ENCODE data around the gene INPPL1. TPM values are rescaled to one million over a fixed set of nuclear protein-coding genes. Genes with fewer than 3 reads are reported as not detected.

Gene INPPL1
- polyA plus RNA-seq, 1 donor (not counting 4 experiments of a cell fraction or from before 2014, with no cell fraction given), result 44.0 TPM

DNA sequence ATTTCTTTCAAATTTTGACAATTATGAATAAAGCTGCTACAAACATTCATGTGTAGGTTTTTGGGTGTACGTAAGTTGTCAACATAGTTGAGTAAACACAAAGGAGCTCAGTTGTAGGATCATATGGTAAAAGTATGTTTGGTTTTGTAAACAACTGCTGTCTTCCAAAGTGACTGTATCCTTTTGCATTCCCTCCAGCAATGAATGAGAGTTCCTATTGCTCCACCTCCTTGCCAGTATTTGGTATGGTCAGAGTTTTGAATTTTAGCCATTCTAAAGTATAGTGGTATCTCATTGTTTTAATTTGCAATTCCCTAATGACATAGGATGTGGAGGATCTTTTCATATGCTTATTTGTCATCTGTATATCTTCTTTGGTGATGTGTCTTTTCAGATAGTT lies 47.4 kb downstream of the INPPL1 start:
- Histone ChIP-seq H3K27ac (ENCODE audit: control insufficient read depth, insufficient read depth, low read length) (no peak overlapping the region), H3K4me3 (ENCODE audit: control insufficient read depth in 2 of 3, extremely low read depth in 1 of 3, insufficient read depth in 2 of 3, low read depth in 1 of 3, low read length in 3 of 3) (no peak overlapping the region), H2AFZ (ENCODE audit: control insufficient read depth, low read length) (no peak overlapping the region), H3K9me1 (ENCODE audit: control insufficient read depth, extremely low read depth, insufficient read depth, low read length) (no peaks in the 10 kb centered on the region), H3K79me2 (ENCODE audit: control insufficient read depth, insufficient read depth, low read length) (no peaks in the 10 kb centered on the region), H4K20me1 (ENCODE audit: control insufficient read depth, extremely low read depth, insufficient read depth, low read length) (no peaks in the 10 kb centered on the region), H3K36me3 (ENCODE audit: control insufficient read depth in 2 of 2, extremely low read depth in 1 of 2, insufficient read depth in 2 of 2, low read length in 2 of 2) (no peaks in the 10 kb centered on the region), H3K9me3 (ENCODE audit: control insufficient read depth, low read depth, low read length) (no peaks in the 10 kb centered on the region), H3K9ac (ENCODE audit: control insufficient read depth, extremely low read depth, insufficient read depth, low read length) (no peak overlapping the region), H3K27me3 (ENCODE audit: control insufficient read depth, extremely low read depth, insufficient read depth, low read length) (no peaks in the 10 kb centered on the region), H3K4me2 (ENCODE audit: control insufficient read depth, extremely low read depth, insufficient read depth, low read depth, low read length) (no peak overlapping the region), H3K4me1 (ENCODE audit: control insufficient read depth, extremely low read depth, insufficient read depth, low read length) (no peaks in the 10 kb centered on the region)
- FAIRE-seq (no peak), DNase-seq (ENCODE audit: low read depth, low spot score) (no peak)
- TF ChIP-seq EZH2 (IDR thresholded peaks at IDR 0.05; ENCODE audit: low read length), result no peak
- TF ChIP-seq, protein P1, sequence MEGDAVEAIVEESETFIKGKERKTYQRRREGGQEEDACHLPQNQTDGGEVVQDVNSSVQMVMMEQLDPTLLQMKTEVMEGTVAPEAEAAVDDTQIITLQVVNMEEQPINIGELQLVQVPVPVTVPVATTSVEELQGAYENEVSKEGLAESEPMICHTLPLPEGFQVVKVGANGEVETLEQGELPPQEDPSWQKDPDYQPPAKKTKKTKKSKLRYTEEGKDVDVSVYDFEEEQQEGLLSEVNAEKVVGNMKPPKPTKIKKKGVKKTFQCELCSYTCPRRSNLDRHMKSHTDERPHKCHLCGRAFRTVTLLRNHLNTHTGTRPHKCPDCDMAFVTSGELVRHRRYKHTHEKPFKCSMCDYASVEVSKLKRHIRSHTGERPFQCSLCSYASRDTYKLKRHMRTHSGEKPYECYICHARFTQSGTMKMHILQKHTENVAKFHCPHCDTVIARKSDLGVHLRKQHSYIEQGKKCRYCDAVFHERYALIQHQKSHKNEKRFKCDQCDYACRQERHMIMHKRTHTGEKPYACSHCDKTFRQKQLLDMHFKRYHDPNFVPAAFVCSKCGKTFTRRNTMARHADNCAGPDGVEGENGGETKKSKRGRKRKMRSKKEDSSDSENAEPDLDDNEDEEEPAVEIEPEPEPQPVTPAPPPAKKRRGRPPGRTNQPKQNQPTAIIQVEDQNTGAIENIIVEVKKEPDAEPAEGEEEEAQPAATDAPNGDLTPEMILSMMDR (optimal IDR thresholded peaks at IDR 0.05 in 1 of 3, IDR thresholded peaks at IDR 0.05 in 1 of 3, conservative IDR thresholded peaks at IDR 0.05 in 1 of 3; ENCODE audit: extremely low read depth in 1 of 3, insufficient read depth in 2 of 3, low read length in 3 of 3), result no peak
- dilution Hi-C loops (cut with MboI; ENCODE audit: extremely low pct_ligation_motif_present, low sequenced_read_pairs), result no loop called here

DNA sequence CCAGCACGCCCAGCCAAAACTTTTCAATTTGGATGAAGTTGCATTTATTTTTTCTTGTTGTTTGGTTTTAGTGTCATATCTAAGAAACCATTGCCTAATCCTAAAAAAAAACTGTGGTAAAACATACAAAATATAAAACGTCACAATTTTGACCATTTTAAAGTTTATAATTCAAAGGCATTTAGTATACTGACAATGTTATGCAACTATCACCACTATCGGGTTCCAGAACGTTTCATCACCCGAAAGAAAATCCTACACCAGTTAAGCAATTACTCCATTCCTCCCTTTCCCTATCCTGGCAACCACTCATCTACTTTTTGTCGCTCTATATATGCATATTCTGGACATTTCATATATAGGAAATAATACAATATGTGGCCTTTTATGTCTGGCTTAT lies 49.9 kb downstream of the INPPL1 start:
- FAIRE-seq (no peak), DNase-seq (ENCODE audit: low read depth, low spot score) (no peak)
- Histone ChIP-seq H3K4me3 (ENCODE audit: control insufficient read depth in 2 of 3, extremely low read depth in 1 of 3, insufficient read depth in 2 of 3, low read depth in 1 of 3, low read length in 3 of 3) (no peak overlapping the region), H3K27ac (ENCODE audit: control insufficient read depth, insufficient read depth, low read length) (no peak overlapping the region), H3K9me1 (ENCODE audit: control insufficient read depth, extremely low read depth, insufficient read depth, low read length) (no peaks in the 10 kb centered on the region), H2AFZ (ENCODE audit: control insufficient read depth, low read length) (no peak overlapping the region), H3K27me3 (ENCODE audit: control insufficient read depth, extremely low read depth, insufficient read depth, low read length) (no peaks in the 10 kb centered on the region), H3K4me2 (ENCODE audit: control insufficient read depth, extremely low read depth, insufficient read depth, low read depth, low read length) (no peak overlapping the region), H3K79me2 (ENCODE audit: control insufficient read depth, insufficient read depth, low read length) (no peaks in the 10 kb centered on the region), H3K4me1 (ENCODE audit: control insufficient read depth, extremely low read depth, insufficient read depth, low read length) (peaks cover 3% of the 10 kb centered on the region), H3K36me3 (ENCODE audit: control insufficient read depth in 2 of 2, extremely low read depth in 1 of 2, insufficient read depth in 2 of 2, low read length in 2 of 2) (no peaks in the 10 kb centered on the region), H4K20me1 (ENCODE audit: control insufficient read depth, extremely low read depth, insufficient read depth, low read length) (no peaks in the 10 kb centered on the region), H3K9ac (ENCODE audit: control insufficient read depth, extremely low read depth, insufficient read depth, low read length) (no peak overlapping the region), H3K9me3 (ENCODE audit: control insufficient read depth, low read depth, low read length) (no peaks in the 10 kb centered on the region)
- no peak for TF ChIP-seq EZH2 (IDR thresholded peaks at IDR 0.05; ENCODE audit: low read length)
- TF ChIP-seq, protein P1 (optimal IDR thresholded peaks at IDR 0.05 in 1 of 3, IDR thresholded peaks at IDR 0.05 in 1 of 3, conservative IDR thresholded peaks at IDR 0.05 in 1 of 3; ENCODE audit: extremely low read depth in 1 of 3, insufficient read depth in 2 of 3, low read length in 3 of 3), result no peak
- dilution Hi-C loops (cut with MboI; ENCODE audit: extremely low pct_ligation_motif_present, low sequenced_read_pairs), result no loop called here
